HL-60/S4 treated with retinoic acid at 250 ng/mL for 4 days and 3 days (cell line): Measurements from ENCODE around the gene TCEA3.

ENCODE experiments used
- in situ Hi-C: fragments of 300-500 bp; cut with MboI; formaldehyde crosslinking; loops from 2 replicates; pipeline ENCODE4 v1.7.0; 2022; ENCODE audit warnings: low sequenced_read_pairs

The TCEA3 gene

GRCh38 chr1:23422241-23422877, 2.2 kb downstream of the TCEA3 start:
- in situ Hi-C loops = no loop called here

- in situ Hi-C loops = no loop called here
These were observed 2.8 kb downstream of the TCEA3 start for GRCh38 chr1:23421753-23422240.

GRCh38 chr1:23421343-23421742, 3.2 kb downstream of the TCEA3 start:
- in situ Hi-C loops = no loop called here

- in situ Hi-C loops = no loop called here
These were observed 3.8 kb downstream of the TCEA3 start for GRCh38 chr1:23420778-23421177.

DNA sequence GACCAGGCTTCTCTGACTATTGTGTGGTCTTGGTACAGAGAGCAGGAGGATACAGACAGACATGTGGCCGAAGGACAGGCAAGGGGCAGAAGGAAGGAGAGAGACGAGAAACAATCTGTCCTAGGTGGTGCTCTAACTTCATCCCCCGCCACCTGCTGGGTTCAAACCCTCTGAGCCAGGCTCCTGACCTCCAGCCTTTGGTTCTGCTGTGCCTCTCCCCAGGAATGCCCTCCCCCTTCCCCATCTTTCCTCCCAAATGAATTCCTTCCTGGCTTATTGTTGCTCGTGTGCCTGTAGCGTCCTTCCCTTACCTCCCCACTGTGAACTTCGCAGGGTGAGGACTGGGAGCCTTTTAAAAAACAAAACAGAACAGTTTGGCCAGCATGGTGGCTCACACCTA, 5.4 kb downstream of the TCEA3 start:
- in situ Hi-C loops = no loop called here

GRCh38 chr1:23417570-23417969, 7.0 kb downstream of the TCEA3 start:
- in situ Hi-C loops = no loop called here

- in situ Hi-C loops = no loop called here
These were observed 7.6 kb downstream of the TCEA3 start for GRCh38 chr1:23416964-23417363.

DNA sequence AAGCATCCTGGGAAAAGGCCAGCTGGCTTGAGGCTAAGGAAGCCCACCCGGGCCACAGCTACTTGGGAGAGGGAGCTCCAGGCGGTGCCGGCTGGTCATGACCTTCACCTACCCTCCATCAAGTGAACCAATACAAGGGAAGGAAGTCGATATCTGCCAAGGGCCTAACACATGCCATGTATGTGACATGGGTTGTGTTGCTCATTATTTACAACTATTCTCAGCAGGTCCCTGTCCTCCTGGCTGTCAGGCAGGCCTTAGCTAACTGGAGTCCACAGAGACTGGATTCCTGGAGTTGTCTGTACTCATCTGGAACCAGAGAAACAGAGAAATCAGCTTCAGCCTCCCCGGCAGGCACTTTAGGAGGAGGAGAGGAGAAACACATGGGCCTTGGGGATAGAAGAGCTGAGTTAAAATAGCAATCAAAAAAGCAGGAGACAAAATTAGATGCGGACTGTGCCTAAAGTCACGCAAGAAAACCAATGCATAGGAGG, 15.7 kb downstream of the TCEA3 start:
- in situ Hi-C loops = no loop called here

GRCh38 chr1:23407016-23407630, 17.4 kb downstream of the TCEA3 start:
- in situ Hi-C loops = no loop called here

DNA sequence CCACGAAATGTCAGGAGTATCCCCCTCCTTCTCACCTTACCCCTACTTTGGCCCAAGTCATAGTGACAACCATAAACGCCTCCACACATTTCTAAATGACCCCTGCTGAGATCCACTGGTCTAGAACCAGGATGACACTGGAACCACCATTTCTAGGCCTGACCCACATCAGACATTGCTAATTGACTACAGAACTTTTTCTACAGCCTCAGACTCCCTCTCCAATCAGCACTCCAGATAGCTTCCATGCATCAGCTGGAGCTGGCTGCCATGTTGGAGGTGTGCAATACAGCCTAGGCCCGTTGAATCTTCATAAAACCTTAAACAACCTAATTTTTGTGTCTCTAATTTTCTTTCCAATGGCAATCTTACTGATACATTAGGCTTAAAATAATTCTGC, 18.6 kb downstream of the TCEA3 start:
- in situ Hi-C loops = no loop called here

DNA sequence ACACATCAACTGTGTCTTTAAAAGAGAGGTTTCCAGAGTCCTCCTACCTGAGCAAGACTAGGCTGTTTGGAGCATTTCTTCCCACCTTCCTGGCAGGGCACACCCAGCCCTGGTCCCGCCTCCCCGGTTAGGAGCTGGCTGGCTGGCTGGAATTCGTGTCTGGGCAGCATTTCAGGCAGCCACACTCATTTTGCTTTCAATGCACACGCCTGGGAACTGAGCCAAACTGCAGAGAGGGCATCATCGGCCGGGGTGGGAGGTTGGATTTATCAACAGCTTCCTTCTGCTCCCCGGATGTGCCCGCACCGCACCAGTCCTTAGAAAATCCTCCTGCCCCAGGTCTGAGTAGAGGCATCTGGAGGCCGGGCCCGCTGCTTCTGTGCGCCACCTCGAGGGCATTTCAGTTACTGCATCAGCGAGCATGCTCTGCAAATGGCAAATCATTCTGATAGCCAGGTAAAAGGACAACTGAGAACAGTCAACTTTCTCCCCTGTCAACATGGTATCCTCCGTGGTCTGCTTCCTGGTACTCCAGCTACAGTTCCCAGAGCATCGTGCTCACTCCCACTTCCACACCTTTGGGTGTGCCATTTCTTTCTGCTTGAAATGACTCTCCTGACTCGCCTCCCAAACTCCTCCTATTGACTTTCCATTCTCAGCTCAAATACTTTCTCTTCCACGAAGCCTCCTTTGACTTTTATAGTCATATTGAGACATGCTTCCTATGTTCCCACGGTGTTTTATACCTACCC, 20.6 kb downstream of the TCEA3 start:
- in situ Hi-C loops = no loop called here

GRCh38 chr1:23403355-23403734, 21.2 kb downstream of the TCEA3 start:
- in situ Hi-C loops = no loop called here

GRCh38 chr1:23403038-23403336, 21.6 kb downstream of the TCEA3 start:
- in situ Hi-C loops = no loop called here

DNA sequence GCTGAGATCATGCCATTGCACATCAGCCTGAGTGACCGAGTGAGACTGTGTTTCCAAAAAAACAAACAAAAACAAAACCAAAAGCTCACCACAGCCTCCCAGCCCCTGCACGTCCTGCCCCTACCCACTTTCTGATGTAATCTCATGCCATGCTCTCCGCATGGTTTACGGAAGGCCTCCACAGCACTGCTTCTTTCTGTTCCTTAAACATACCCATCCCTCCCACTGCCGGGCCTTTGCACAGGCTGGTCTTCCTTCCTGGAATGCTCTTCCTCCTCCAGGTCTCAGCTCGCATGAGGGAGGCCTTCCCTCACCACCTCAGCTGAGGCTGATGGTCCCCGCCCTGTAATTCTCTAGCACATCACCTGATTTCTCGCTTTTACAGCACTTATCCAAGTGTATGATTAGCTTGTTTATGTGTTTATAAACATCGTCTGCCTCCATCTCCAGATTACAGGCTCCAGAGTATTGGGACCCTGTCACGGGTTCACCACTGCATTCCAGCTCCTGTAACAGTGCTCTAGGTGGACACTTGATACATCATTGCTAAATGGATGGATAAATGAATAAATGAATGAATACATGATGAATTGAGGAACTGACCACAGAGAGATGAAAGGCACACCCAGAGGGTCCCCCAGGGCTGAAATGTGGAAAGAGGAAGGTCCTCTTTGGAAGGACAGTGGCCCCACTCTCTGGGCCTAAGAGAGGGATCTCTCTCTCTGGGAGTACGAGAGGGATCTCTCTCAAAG, 22.1 kb downstream of the TCEA3 start:
- in situ Hi-C loops = no loop called here

GRCh38 chr1:23401313-23401712, 23.2 kb downstream of the TCEA3 start:
- in situ Hi-C loops = no loop called here

GRCh38 chr1:23400324-23401114, 24.0 kb downstream of the TCEA3 start:
- in situ Hi-C loops = no loop called here

DNA sequence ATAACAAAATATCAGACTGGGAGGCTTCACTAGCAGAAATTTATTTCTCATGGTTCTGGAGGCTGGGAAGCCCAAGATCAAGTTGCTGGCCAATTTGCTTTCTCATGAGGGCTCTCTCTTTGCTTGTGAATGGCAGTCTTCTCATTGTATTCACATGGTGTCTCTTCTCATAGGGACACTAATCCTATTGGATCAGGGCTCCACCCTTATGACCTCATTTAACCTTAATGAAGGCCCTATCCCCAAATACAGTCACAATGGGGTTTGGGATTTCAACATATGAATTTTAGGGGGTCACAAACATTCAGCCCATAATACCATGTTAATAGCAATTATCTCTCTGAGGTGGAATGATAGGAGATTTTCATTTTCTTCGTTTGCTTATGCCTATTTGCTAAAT, 25.3 kb downstream of the TCEA3 start:
- in situ Hi-C loops = no loop called here

- in situ Hi-C loops = no loop called here
These were observed 26.6 kb downstream of the TCEA3 start for GRCh38 chr1:23397908-23398307.

DNA sequence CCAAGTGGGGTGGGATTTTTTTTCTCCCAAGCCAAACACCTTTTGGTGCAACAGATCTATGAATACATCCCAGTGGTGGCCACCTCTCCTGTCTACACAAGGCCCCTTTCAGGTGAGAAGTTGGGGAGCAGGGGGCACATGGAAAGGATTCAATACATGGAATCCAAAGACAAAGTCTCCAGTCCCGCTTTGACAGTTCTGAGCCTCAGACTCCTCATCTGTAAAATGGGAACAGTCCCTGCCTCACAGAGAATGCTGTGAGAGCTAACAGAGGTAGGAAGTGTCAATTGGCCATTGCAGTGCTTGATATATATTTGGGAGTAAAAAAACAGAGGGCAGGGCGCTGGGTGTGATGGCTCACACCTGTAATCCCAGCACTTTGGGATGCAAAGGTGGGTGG, 28.2 kb downstream of the TCEA3 start:
- in situ Hi-C loops = no loop called here

DNA sequence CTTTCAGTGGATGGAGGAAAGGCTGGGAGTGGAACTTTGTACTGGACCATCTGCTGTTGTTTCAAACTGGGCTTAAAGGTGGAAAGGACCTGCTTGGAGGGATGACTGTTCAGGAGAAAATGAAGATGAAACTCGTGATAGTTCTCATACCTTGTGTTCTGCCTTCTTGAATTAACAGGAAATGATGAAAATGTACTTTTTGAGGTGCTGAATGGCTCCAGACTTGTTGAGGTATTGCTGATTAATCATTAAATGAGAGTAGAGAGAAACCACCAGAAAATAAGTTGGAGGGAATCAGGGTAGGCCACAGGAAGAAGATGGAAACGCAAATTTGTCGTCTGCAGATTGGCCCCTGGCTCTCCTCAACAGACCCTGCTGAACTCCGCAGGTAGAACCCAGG, 28.7 kb downstream of the TCEA3 start:
- in situ Hi-C loops = no loop called here
